PFSK-1 (cell line): ENCODE results near the gene CTBP2.

ENCODE experiments used
- FOXP2 ChIP-seq: optimal IDR thresholded peaks from 2 replicates; pipeline ENCODE3; 2011; ENCODE audit warnings: borderline replicate concordance, control low read depth, inconsistent platforms; ENCODE audit not compliant: insufficient read depth; ENCODE audit errors: extremely low read length, extremely low read depth
- POLR2AphosphoS5 ChIP-seq: IDR thresholded peaks from 2 replicates; pipeline ENCODE4 v1.6.1; 2012; ENCODE audit warnings: low read depth, mild to moderate bottlenecking, control low read depth, low read length, moderate library complexity
- REST ChIP-seq, 2 experiments: IDR thresholded peaks; 2 replicates each; pipeline versions ENCODE4 v1.6.1 to v1.8.0; 2011 to 2012; ENCODE audit warnings: low read depth in 2 of 2, low read length in 2 of 2, control low read depth in 1 of 2, inconsistent platforms in 1 of 2, mild to moderate bottlenecking in 1 of 2, moderate library complexity in 1 of 2; ENCODE audit not compliant: insufficient read depth in 1 of 2
- SIN3A ChIP-seq: IDR thresholded peaks from 2 replicates; pipeline ENCODE4 v1.6.1; 2012; ENCODE audit warnings: mild to moderate bottlenecking, low read length, moderate library complexity, borderline replicate concordance; ENCODE audit not compliant: insufficient read depth
- TAF1 ChIP-seq: IDR thresholded peaks from 2 replicates; pipeline ENCODE4 v1.6.1; 2012; ENCODE audit warnings: low read length, control low read depth, borderline replicate concordance; ENCODE audit not compliant: insufficient read depth

Gene CTBP2

GRCh38 chr10:124943301-124944092, 216.9 kb downstream of the CTBP2 start:
- no peak for TF ChIP-seq POLR2AphosphoS5
- no peak for TF ChIP-seq FOXP2
- TF ChIP-seq SIN3A = no peak
- TF ChIP-seq TAF1 = no peak
- no peak for TF ChIP-seq REST (IDR thresholded peaks at IDR 0.05; ENCODE audit: insufficient read depth in 1 of 2, low read depth in 2 of 2, low read length in 2 of 2)

GRCh38 chr10:124942317-124943169, 217.8 kb downstream of the CTBP2 start:
- TF ChIP-seq SIN3A (no peak), TAF1 (no peak), POLR2AphosphoS5 (no peak), FOXP2 (no peak), REST (IDR thresholded peaks at IDR 0.05; ENCODE audit: insufficient read depth in 1 of 2, low read depth in 2 of 2, low read length in 2 of 2) (no peak)

GRCh38 chr10:124941823-124942222, 218.5 kb downstream of the CTBP2 start, which contains the start of gene ZRANB1:
Gene ZRANB1, plus strand, starts transcription at chr10:124942123. Its CDS starts 371 bp downstream, at chr10:124942494.
- TF ChIP-seq POLR2AphosphoS5 (no peak), FOXP2 (no peak), TAF1 (no peak), REST (IDR thresholded peaks at IDR 0.05; ENCODE audit: insufficient read depth in 1 of 2, low read depth in 2 of 2, low read length in 2 of 2) (no peak), SIN3A (no peak)

GRCh38 chr10:124939290-124939689, 221.1 kb downstream of the CTBP2 start:
- TF ChIP-seq REST (IDR thresholded peaks at IDR 0.05; ENCODE audit: insufficient read depth in 1 of 2, low read depth in 2 of 2, low read length in 2 of 2) (no peak), SIN3A (no peak), POLR2AphosphoS5 (no peak), TAF1 (no peak), FOXP2 (no peak)

GRCh38 chr10:124936813-124937212, 223.6 kb downstream of the CTBP2 start:
- TF ChIP-seq FOXP2 = no peak
- no peak for TF ChIP-seq SIN3A
- TF ChIP-seq POLR2AphosphoS5 = no peak
- TF ChIP-seq REST (IDR thresholded peaks at IDR 0.05; ENCODE audit: insufficient read depth in 1 of 2, low read depth in 2 of 2, low read length in 2 of 2) = no peak
- TF ChIP-seq TAF1 = no peak
